Inferior parietal cortex (tissue), 1 donor: ENCODE data around the gene SYTL2.
"Not testable (repeated sequence)": the region's sequence is repeated elsewhere in the genome, so short reads cannot be mapped to it uniquely, and the experiment has no call there.

Experiments used
- DNase-seq: peaks from one replicate; pipeline ENCODE4 v3.0.0-alpha.2; 2016; ENCODE audit errors: extremely low spot score

The SYTL2 gene

DNA sequence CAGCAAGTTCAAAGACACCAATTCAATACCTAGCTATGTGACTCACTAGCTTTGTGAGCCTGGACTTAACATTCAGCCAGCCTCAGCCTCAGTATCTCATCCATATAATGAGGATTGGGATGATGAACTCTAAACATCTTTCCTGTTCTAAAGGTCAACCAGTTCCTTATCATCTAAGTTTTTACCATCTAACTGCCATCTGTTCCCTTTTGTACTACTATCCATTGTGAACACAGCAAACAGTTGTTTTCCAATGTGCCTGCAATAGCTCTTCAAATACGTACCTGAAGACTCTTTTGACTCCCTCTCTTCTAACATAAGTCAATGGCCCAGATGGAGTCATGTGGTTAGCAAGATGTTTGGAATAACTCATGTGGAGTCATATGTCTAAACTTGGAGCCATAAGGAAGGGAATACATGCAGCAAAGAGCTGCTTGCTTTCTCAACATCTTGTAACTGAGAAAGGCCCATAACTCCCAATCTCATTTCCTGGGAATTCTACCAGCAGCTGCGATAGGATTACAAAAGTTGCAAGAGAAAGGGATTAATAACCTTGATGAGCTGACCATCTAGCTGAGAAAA, 19.4 kb downstream of the SYTL2 start:
- no peak for DNase-seq

DNA sequence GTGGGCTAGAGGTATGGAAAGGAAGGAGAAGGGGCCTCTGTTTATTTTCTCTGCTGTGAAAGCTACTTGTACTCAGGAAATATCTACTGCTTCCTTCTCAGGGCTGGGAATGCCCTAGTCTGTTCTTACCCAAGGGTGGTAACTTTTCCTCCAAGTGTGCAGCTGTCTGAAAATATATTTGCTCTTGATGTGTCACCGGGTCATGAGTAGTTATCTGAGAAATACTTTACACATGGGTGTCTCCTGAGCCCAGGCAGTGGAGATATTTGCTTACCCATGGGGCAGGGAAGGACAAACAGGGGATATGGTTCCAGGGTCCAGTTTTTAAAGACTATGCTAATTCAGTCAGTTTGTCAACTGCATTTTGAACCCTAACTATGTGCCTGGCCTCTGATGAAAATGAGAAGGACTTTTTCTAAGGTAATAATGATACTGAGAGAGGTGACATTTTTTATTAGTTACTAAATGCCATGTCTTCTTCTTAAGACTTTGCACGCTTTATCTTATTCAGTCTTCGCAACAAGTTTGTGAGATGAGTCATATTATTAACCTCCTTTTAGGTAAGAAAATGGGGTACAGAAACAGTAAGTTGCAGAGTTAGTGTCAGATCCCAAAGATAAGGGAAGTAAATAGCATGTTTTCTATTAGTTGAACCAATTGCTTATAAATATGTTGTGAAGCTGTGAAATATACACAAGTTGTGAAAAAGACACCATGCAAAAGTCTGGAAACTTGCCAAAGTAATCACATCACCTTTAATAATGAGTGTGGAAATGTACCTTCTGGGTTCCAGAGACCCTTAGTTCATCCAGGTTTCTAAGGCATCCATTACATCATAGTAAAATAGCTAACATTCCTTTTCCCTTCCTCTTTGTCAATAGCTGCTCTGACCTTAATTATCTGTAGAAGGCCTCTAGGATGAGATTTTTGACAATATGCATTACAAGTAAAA, 22.9 kb downstream of the SYTL2 start:
- DNase-seq, result no peak

DNA sequence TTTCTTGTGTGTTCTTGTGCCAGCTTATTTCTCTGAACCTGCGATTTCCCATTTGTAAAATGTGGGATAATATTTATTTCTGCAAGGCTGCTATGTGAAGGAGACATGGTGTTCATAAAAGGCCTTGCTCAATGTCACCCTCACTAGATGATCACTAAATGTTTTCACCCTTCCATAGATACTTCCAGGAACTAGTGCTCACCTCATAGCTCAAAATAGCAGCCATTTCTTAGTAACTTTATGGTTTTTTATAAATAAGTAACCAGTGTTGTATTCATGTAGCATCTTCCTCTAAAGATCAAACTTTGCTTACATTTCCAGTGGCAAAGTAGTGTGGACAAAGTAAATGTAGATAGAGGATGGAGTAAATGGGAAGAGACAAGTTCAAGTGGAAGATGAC, 23.8 kb downstream of the SYTL2 start:
- DNase-seq, result no peak

DNA sequence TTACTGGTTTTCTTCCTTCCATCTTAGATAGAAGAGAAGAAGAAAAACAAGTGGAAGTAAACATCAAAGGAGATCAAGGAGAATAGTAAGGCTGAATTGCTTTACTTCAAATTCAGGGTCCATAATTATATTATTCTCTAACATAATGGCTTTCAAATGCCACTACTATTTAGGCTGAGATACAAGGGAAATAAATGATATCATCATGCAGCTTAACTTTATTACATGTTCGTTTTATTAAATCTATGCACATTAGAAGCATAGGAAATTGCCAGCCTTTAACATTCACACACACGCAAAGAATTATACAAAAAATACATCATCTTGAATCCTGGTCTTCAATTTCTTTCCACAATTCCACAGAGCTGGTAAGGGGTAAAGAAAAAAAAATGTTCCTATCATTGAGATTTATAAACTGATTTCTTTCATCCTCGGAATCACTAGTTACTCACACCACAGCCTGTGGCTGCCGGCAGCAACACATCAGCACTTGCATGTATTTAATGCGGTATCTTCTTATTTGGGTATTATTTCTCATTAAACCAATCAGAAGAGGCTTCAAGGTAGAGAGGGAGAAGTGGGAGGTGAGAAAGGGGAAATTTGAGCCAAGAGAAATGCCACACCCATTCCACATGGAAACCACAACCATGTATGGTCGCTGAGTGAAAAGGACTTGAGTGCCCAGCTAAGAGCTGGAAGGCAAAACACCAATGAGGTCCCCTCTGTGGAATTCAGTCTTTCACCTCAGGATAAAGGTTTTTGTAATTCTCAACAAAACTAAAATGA, 26.3 kb downstream of the SYTL2 start:
- no peak for DNase-seq

DNA sequence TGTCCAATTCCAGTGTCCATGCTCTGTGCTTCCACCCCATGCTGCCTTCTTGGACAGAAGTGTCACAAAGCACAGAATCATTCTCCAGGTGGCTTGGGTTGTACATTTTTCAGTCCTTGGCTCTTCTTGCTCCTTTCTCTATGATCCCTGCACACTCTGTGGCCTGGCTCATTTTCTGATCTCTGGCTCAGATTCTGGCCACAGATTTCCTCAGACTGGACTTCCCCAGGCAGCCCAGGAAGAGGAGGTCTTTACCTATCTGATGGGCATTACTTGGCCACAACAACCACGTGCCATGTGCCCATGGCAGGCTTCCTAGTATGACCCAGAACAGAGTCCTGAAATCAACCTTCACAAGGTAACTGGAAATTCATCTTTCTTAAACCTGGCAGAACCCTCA, 27.2 kb downstream of the SYTL2 start:
- no peak for DNase-seq

DNA sequence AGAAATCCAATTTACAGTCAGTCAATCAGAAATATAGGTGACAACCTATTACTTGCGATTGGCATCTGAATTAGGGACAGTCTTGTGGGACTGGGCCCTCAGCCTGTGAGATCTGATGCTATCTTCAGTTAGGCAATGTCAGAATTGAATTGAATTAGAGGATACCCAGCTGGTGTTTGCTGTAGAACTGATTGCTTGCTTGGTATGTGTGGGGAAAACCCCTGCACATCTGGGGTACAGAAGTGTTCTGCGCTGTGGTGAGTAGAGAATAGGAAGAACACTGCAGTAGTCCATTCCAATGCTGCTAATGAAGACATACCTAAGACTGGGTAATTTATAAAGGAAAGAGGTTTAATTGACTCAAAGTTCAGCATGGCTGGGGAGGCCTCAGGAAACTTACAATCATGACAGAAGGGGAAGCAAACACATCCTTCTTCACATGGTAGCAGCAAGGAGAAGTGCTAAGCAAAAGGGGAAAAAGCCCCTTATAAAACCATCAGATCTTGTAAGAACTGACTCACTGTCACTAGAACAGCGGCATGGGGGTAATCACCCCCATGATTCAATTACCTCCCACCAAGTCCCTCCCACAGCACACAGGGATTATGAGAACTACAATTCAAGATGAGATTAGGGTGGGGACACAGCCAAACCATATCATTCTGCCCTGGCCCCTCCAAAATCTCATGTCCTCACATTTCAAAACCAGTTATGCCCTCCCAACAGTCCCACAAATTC, 30.0 kb downstream of the SYTL2 start:
- DNase-seq, result not testable (repeated sequence)

DNA sequence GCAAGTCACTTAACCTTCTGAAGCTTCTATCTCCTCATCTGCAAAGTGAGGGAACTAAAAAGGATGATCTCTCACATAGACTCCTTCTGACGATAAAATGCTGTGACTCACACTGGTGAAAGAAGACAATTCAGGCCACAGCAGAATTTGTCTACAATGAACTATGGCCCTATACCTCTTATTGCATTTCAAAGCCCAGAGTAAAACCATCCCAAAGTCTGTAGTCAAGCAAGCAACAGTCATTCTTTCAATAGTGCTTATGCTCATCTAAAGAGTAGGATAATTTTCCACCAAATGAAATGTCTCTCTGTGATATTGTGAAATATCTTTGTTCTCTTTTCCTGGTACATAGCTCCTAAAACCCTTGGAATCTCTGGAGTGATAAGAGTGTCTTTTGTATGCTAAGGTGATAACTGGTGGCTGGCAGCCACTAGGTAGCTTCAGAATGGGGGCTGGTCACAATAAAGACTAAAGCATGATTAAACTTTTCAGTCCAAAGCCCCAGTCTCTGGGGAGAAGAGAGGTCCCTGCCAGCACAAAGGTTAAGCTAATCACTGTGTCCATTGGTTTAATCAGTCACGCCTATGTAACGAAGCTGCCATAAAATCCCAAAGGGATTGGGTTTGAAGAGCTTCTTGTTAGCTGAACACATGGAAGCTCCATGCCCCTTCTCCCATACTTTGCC, 30.8 kb downstream of the SYTL2 start:
- DNase-seq, result no peak

DNA sequence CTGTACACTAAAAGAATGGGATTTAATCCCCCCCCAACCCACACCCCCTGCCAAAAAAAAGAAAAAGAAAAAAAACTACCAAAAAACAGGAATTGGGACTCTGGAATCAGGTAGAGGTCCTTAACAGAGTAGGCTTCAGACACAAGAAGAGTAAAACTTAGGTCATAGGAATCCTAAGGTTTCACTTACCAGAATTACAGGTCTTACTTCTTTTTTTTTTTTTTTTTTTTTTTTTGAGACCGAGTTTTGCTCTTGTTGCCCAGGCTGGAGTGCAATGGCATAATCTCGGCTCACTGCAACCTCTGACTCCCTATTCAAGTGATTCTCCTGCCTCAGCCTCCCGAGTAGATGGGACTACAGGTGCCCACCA, 33.4 kb downstream of the SYTL2 start:
- not testable (repeated sequence) for DNase-seq

DNA sequence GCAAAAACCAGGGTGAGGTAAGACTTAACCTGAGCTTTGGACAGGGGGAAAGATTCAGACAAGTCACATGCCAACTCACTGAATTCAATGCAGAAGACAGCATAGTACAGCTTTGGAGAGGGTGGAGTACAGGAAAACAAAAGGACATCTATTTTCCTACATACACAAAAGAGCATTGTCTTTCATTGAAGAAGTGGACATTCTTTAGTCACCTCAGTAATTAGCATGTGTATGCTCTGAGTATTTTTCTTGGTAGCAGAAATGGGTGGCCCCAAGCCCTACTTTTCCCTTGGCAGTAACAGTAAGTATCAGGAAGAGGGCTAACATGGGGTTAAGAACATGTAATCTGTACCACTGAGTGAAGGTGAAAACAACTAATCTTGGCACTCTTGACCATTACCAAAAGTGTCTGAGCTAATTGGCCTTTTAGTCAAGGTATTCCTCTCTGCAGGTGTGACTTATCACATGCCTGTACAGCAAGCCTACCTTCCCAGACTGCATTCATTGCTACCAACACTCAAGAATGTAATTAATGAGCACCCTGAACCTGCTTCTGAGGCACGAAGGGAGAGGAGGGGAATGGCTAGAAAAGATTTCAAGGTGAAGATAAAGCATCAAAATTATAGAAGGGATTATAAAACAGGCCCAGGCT, 33.9 kb downstream of the SYTL2 start:
- DNase-seq, result peak; percentile 47

DNA sequence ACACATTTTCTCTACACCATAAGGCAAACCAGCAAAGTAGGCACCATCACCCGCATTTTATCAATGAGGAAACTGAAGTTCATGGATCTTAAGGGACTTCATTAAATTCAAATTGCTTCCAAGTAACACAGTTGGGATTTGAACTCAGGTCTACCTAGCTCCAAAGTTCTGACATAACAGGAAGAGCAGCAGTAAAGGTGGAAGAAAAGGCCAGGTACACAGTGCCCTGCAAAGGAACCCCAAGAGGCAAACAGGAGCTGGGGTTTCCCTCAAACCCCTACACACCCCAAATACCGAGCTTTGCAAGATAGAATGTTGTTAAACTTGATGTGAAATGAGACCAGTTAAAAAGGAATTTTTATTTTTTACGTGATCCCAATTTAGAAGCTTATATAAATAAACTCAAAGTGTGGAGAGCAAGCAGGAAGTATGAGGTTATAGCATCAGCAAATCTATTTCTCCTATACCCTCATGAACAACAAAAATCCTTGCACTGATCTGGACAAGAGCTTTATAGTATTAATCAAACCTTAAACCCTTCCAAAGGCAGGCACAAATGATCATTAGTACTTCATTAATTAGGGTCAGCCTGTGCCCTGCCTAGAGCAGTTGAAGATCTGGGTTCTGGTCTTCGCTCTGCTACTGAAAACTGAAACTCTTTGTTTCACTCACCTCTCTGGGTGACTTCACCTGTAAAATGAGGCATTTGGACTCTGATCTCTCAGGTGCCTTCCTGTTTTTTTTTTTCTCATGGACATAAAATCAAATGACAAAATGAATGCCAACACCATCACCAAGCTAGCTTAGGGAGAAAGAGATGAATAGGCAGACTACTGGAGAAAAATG, 36.5 kb downstream of the SYTL2 start:
- DNase-seq, result no peak

DNA sequence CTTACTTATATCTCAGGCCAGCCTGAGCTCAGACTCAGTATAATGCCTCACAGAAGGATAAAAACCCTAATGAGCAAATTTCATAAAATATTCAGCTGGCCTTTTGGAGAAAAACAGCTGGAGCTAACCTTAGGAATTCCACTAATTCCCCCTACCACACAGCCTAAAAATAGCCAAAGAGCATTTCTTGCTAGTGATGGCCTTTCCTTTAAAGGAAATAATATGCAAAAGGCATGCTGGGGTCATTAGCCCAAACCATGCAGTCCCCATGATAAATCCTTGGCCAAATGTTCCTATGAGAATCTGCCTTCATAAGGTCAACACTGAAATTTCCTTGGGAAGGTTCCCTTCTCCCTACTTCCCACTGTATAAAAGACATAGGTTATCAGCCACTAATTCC, 38.2 kb downstream of the SYTL2 start:
- no peak for DNase-seq

DNA sequence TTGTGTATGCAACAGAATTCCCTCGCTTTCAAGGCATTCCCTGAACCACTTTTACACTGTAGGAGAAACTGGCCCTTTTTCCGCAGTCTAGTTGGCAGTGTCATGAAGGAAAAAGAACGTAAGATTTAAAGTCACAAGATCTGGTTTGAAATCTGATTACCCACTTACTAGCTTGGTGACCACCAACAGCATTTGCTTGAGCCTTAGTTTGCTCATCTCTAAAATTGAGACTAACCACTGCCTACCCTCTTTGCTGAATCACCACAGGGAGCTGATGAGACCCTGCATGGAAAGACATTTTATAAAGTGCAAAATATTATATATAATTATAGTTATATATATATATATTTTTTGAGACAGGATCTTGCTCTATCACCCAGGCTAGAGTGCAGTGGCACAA, 39.4 kb downstream of the SYTL2 start:
- no peak for DNase-seq

DNA sequence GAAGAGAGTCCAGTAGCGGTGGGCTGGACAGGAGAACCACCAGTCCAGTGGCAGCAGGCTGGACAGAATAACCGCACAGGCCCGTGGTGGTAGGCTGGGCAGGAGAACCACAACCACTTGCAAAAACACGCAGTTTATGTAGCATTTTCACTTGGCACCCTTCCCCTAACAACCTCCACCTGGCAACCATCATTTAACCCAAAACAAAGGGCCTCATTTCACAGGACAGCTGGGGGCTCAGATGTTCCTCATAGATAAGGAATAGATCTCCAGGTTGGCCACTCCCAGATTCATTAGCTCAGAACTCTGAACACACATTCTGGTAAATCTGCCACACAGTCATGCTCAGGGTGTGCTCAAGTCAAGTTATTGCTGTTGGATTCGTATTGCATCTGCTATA, 41.2 kb downstream of the SYTL2 start:
- DNase-seq, result no peak

DNA sequence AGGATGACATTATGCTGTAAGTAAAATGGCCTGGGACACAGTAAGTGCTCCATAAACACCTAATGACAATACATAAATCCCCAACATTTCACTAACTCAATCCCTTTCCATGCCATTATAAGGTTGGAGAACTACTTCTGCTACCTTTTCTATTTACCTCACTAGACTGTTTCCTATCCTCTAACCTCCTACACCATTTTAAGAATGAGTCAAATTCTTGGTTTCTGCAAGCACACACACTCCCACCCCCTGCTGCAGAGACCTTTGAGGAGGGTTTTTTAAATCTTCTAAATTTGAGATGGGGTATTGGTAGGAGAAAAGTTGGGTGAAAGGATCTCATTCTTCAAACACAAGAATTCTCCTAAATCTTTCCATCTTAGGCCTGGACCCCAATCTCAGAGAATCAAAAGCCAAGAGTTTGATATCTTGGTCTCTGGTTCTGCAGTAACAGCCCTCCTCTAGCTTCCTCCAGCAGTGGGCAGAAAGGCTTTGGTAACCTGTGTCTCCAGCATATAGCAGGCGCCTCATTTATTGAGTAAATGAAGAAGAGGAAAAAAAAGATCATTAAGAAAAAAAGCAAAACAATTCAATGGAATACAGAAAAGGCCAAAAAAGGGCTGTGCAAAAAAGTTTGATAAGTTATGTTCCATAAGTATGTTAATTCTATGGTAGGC, 42.3 kb downstream of the SYTL2 start:
- no peak for DNase-seq

DNA sequence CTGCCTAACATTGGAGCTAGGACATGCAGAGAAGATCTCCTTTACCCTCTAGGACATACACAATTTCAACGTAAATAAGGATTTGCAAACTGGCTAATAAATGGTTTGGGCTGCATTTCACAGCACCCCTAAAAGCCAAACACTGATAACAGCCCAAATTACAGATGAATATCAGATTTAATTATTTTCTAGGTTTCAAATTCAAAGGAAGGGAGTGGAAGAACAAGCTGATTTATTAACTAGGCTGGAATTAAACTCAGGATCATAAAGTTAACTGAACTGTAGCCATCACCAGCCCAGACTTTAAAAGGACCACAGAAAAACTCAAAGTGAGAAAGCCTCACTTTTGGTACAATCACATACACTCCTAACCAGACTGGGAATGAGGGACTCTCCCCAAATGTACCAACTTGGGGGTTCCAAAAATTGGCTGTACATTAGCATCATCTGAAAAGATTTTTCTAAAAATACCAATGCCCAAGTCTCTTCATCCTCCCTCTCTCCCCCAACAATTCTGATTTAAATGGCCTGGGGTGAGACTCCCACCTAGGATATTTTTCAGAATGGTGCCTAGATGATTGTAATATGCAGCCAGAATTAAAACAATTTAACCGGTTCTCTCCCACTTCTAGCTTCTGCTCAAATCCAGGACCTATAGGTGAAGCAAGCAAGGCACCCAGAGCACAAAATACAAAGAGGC, 43.5 kb downstream of the SYTL2 start:
- no peak for DNase-seq

DNA sequence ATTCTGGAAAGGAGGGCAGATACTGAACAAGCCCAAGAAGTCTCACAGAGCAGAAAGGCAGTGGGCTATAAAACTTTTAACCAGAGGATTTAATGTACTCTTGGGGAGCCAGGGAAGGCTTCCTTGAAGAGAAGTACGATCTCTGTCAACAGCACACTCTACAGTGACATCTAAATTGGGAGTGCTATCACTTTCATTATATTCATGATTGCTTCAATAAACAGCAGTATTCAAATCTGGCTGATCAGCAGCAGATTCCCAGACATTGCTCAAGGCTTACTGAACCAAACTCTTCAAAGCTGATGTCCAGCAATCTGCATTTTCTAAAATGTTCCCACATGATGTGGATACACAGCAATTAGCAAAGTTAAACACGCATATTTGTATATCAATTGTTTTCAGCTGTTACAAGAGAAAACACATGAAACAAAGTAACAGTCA, 44.2 kb downstream of the SYTL2 start:
- DNase-seq, result no peak

DNA sequence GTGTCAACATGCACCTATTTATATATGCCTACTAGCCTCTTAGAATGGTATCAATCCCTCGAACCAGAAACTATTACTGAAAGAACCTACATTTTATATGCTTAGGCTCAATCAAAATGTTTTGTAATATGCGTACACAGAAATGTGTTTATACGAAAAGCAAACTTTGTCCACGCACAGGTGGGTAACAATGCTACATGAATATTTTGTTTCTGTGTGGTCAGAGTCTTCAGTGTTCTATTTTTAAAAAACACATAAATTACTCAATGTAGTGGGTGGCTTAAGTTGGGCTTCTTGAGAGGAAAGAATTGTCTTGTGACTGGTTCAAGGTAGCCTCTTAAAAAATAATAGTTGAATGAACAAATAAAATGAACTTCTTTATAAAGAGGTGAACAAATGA, 46.1 kb downstream of the SYTL2 start:
- no peak for DNase-seq

DNA sequence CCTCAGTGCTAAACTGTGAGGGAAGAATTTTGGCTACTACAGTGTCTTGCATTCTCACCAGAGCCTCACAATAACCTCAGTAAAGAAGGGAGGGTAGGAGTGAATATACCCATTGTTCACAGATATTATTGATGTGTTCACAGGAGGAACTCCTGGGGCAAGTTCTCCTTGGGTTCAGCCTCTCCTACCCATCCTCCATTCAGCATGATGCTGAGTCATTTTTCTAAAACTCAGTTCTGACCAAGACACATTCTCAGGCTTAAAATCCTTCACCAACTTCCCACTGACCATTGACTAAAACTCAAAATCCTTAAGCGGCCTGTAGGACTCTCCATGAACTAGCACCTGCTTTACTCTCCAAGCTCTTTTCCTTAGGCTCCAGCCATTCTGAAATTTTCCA, 48.7 kb downstream of the SYTL2 start:
- DNase-seq, result no peak

DNA sequence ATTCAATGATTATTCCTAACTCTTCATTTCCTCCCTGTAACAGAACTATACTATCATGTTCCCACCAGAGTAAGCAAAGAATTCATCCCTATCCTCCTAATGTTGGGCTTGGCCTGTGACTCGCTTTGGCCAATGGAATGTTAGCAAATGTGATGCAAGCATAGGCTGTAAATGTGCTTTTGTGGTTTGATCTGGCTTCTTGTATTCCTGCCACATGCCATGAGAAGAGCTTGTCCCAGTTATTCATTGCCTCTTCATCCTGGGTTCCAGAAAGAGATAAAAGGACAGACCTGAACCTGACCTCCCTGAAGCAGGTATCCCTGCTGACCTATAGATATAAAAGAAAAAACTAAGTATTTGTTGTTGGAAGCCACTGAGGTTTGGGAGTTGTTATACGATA, 51.0 kb downstream of the SYTL2 start:
- DNase-seq, result no peak
